HCT116 (cell line): Measurements from ENCODE around the gene ARMC2. TPM values are rescaled to one million over a fixed set of nuclear protein-coding genes. Genes with fewer than 3 reads are reported as not detected.

ENCODE experiments used
- ATAC-seq: fragments of 200-7000 bp; cut with Tn5 transposase; 2 replicates; pipeline ENCODE4 v1.9.1; 2020; ENCODE audit warnings: mild to moderate bottlenecking, moderate library complexity
- BruUV-seq: library from RNA; stranded (reverse); fragments of 400-500 nt; replicated peaks from 2 replicates; lab custom pipeline; 2021; lab: Mats Ljungman, UMichigan
- CTCF ChIA-PET: fragments of 300-600 bp; sonication (Branson Sonifier 250); formaldehyde crosslinking; loops from one replicate; lab custom pipeline; 2021; ENCODE audit warnings: antibody characterized with exemption; lab: Charles Lee
- POLR2A ChIA-PET: fragments of 300-600, 350-600 bp; sonication (Branson Sonifier 250); formaldehyde crosslinking; loops from one replicate; lab custom pipeline; 2021; ENCODE audit warnings: antibody characterized with exemption; lab: Charles Lee
- RAD21 ChIA-PET, 2 experiments: fragments of 300-600 bp; sonication (Branson Sonifier 250); formaldehyde crosslinking; loops; one replicate each; lab custom pipeline; 2023; ENCODE audit warnings: low total read pairs in 2 of 2; ENCODE audit not compliant: uncharacterized antibody in 2 of 2, unreplicated experiment in 2 of 2, low non-redundant PET in 1 of 2; lab: Charles Lee
- DNase-seq: peaks from one replicate; pipeline ENCODE4 v3.0.0-alpha.2; 2010; ENCODE audit warnings: low read depth, low spot score
- H2AFZ ChIP-seq: fragments of 200-600 bp; shearing (Covaris generic), sonication (generic); 2 replicates; pipeline ENCODE4 v1.6.1; 2017; ENCODE audit warnings: low read depth, mixed run types, mixed read lengths, antibody characterized with exemption, low read length; ENCODE audit not compliant: poor library complexity, severe bottlenecking
- H3K27ac ChIP-seq: 2 replicates; pipeline ENCODE4 v1.5.1; 2012; ENCODE audit warnings: low read depth, low read length
- H3K27me3 ChIP-seq: fragments of 200-600 bp; sonication (generic); 2 replicates; pipeline ENCODE4 v1.6.1; 2016; ENCODE audit warnings: mixed run types, low read length, mixed read lengths; ENCODE audit not compliant: insufficient read depth
- H3K36me3 ChIP-seq, 2 experiments: fragments of 200-500 bp in 1 of 2; fragments of 200-600 bp in 1 of 2; sonication (Bioruptor generic) in 1 of 2; sonication (generic) in 1 of 2; 2 replicates each; pipeline versions ENCODE4 v1.5.1 to v1.6.1; 2014 to 2016; ENCODE audit warnings: low read length in 2 of 2, inconsistent platforms in 1 of 2, mixed read lengths in 1 of 2, mixed run types in 1 of 2; ENCODE audit not compliant: insufficient read depth in 2 of 2, control insufficient read depth in 1 of 2
- H3K4me1 ChIP-seq, 2 experiments: fragments of 200-600 bp in 1 of 2; sonication (generic) in 1 of 2; 2 replicates each; pipeline versions ENCODE4 v1.5.1 to v1.6.1; 2012 to 2017; ENCODE audit warnings: low read length in 2 of 2, inconsistent platforms in 1 of 2, mild to moderate bottlenecking in 1 of 2, mixed read lengths in 1 of 2, mixed run types in 1 of 2, moderate library complexity in 1 of 2; ENCODE audit not compliant: insufficient read depth in 2 of 2, control insufficient read depth in 1 of 2
- H3K4me2 ChIP-seq: fragments of 200-600 bp; sonication (generic); 2 replicates; pipeline ENCODE4 v1.6.1; 2017; ENCODE audit warnings: mixed run types, low read length, mixed read lengths
- H3K4me3 ChIP-seq, 2 experiments: fragments of 200-600 bp in 1 of 2; sonication (generic) in 1 of 2; replicated peaks in 1 of 2; 2 replicates each; pipeline ENCODE4 v1.5.1; 2011 to 2016; ENCODE audit warnings: low read length in 2 of 2, control low read depth in 1 of 2, low read depth in 1 of 2, mild to moderate bottlenecking in 1 of 2, mixed read lengths in 1 of 2, mixed run types in 1 of 2
- H3K79me2 ChIP-seq: fragments of 200-600 bp; sonication (generic); 2 replicates; pipeline ENCODE4 v1.6.1; 2017; ENCODE audit warnings: mild to moderate bottlenecking, mixed run types, low read length, moderate library complexity, mixed read lengths; ENCODE audit not compliant: insufficient read depth
- H3K9ac ChIP-seq: fragments of 200-600 bp; sonication (generic); 2 replicates; pipeline ENCODE4 v1.6.1; 2016; ENCODE audit warnings: low read length, mixed read lengths
- H3K9me2 ChIP-seq: fragments of 200-600 bp; sonication (generic), shearing (Covaris generic); 2 replicates; pipeline ENCODE4 v1.6.1; 2017; ENCODE audit warnings: mixed run types, mild to moderate bottlenecking, moderate library complexity; ENCODE audit not compliant: insufficient read depth
- H3K9me3 ChIP-seq, 2 experiments: fragments of 200-500 bp in 1 of 2; fragments of 200-600 bp in 1 of 2; sonication (Bioruptor generic) in 1 of 2; sonication (generic) in 1 of 2; 2 replicates each; pipeline ENCODE4 v1.6.1; 2014 to 2017; ENCODE audit warnings: low read length in 2 of 2, mixed read lengths in 2 of 2, inconsistent platforms in 1 of 2, low read depth in 1 of 2, mild to moderate bottlenecking in 1 of 2, mixed run types in 1 of 2, moderate library complexity in 1 of 2; ENCODE audit not compliant: control insufficient read depth in 1 of 2, insufficient read depth in 1 of 2
- H4K20me1 ChIP-seq: fragments of 200-600 bp; sonication (generic), shearing (Covaris generic); 2 replicates; pipeline ENCODE4 v1.6.1; 2017; ENCODE audit warnings: mixed run types, mild to moderate bottlenecking, moderate library complexity; ENCODE audit not compliant: insufficient read depth
- CBX3 ChIP-seq: IDR thresholded peaks from 2 replicates; pipeline ENCODE4 v1.6.1; 2012; ENCODE audit warnings: low read depth
- EZH2phosphoT487 ChIP-seq: fragments of 200-600 bp; IDR thresholded peaks from 2 replicates; pipeline ENCODE4 v1.6.1; 2018; ENCODE audit warnings: antibody characterized with exemption, borderline replicate concordance
- POLR2AphosphoS5 ChIP-seq: IDR thresholded peaks from 2 replicates; pipeline ENCODE4 v1.6.1; 2011; ENCODE audit warnings: mild to moderate bottlenecking, low read depth, low read length, moderate library complexity
- RAD21 ChIP-seq: IDR thresholded peaks from 2 replicates; pipeline ENCODE4 v1.6.1; 2012; ENCODE audit warnings: low read depth, mild to moderate bottlenecking
- REST ChIP-seq: IDR thresholded peaks from 2 replicates; pipeline ENCODE4 v1.6.1; 2012; ENCODE audit warnings: low read depth
- SRF ChIP-seq: IDR thresholded peaks from 2 replicates; pipeline ENCODE4 v1.6.1; 2012; ENCODE audit warnings: low read depth
- TCF7L2 ChIP-seq: IDR thresholded peaks from 2 replicates; pipeline ENCODE4 v1.7.0; 2011; ENCODE audit warnings: borderline replicate concordance, inconsistent platforms; ENCODE audit not compliant: insufficient read depth, insufficient read length; ENCODE audit errors: extremely low read depth
- intact Hi-C: fragments of 100-400 bp; cut with micrococcal nuclease; formaldehyde crosslinking; loops from 2 replicates; pipeline ENCODE4 v1.10.0; 2022
- total RNA-seq: library from RNA; stranded (reverse); gene quantifications from one replicate; pipeline ENCODE4 v1.2.1, GENCODE V29; 2021; ENCODE audit not compliant: unreplicated experiment

Gene ARMC2
- total RNA-seq, 1 experiment from 2014 or later: 3.6 TPM

- TF ChIP-seq CBX3 (no peak), POLR2AphosphoS5 (no peak), RAD21 (no peak), SRF (no peak), REST (no peak), TCF7L2 (no peak)
Observed at GRCh38 chr6:109002051-109002697, 154.0 kb downstream of the ARMC2 start (continued).

GRCh38 chr6:109002882-109003281 is 154.7 kb downstream of the ARMC2 start:
- ATAC-seq: no peak
- RAD21 ChIA-PET: no interaction called here

More at GRCh38 chr6:109002882-109003281, 154.7 kb downstream of the ARMC2 start:
- no peaks in the 10 kb centered on the region for H4K20me1 ChIP-seq
- no peak overlapping the region for H3K27ac ChIP-seq
- no peak for DNase-seq
- H3K4me3 ChIP-seq: no peak overlapping the region
- intact Hi-C loops: no loop called here
- H3K27me3 ChIP-seq: no peaks in the 10 kb centered on the region
- no peak overlapping the region for H3K9ac ChIP-seq
- H3K9me3 ChIP-seq: no peaks in the 10 kb centered on the region
- BruUV-seq: no TSS peak
- H3K9me2 ChIP-seq: no peaks in the 10 kb centered on the region
- no peak for TF ChIP-seq EZH2phosphoT487
- ChIA-PET POLR2A (no interaction called here), CTCF (no interaction called here)
- H3K36me3 ChIP-seq: no peaks in the 10 kb centered on the region; a peak in 2 of 4 replicates
- H2AFZ ChIP-seq: no peak overlapping the region
- 0 out of 2 replicates have a peak, but pooled peaks cover 2% of the 10 kb centered on the region for H3K79me2 ChIP-seq
- no peak overlapping the region for H3K4me2 ChIP-seq
- H3K4me1 ChIP-seq: peaks cover under 1 to 2% of the 10 kb centered on the region in 2 experiments
